Vagina (tissue), 2 donors: Measurements from ENCODE around the gene IST1. TPM values are rescaled to one million over a fixed set of nuclear protein-coding genes. Genes with fewer than 3 reads are reported as not detected.

Experiments
- DNase-seq, 2 donors: peaks; one replicate each; pipeline ENCODE4 v3.0.0-alpha.2; 2017; ENCODE audit errors: extremely low spot score in 2 of 2
- H3K27ac ChIP-seq: fragments of 200-600 bp; sonication (generic); one replicate; pipeline ENCODE4 v1.5.1; 2019
- H3K27me3 ChIP-seq: fragments of 200-600 bp; sonication (generic); one replicate; pipeline ENCODE4 v1.5.1; 2019
- H3K36me3 ChIP-seq, 2 donors: fragments of 200-600 bp; sonication (generic); one replicate each; pipeline ENCODE4 v1.5.1; 2017 to 2019
- H3K4me1 ChIP-seq: fragments of 200-600 bp; sonication (generic); one replicate; pipeline ENCODE4 v1.5.1; 2019
- H3K4me3 ChIP-seq, 2 donors: fragments of 200-600 bp; sonication (generic); 1 replicate in 1 of 2; 2 replicates in 1 of 2; pipeline ENCODE4 v1.5.1; 2016 to 2019
- H3K9me3 ChIP-seq: fragments of 200-600 bp; sonication (generic); one replicate; pipeline ENCODE4 v1.5.1; 2019
- POLR2A ChIP-seq, 2 donors: fragments of 450-650 bp; IDR thresholded peaks; one replicate each; pipeline ENCODE4 v1.6.1; 2017; ENCODE audit warnings: antibody characterized with exemption in 2 of 2, mild to moderate bottlenecking in 2 of 2, moderate library complexity in 2 of 2
- POLR2AphosphoS5 ChIP-seq, 2 donors: sonication (generic); formaldehyde crosslinking; IDR thresholded peaks; one replicate each; pipeline ENCODE4 v1.9.0; 2017; ENCODE audit warnings: antibody characterized with exemption in 2 of 2, mild to moderate bottlenecking in 2 of 2, low read depth in 1 of 2; ENCODE audit not compliant: insufficient read depth in 1 of 2
- intact Hi-C: fragments of 100-400 bp; cut with DNase I; formaldehyde crosslinking; loops from one replicate; pipeline ENCODE4 v1.15.1; 2023
- total RNA-seq: library from RNA; depleted of rRNA; stranded (reverse); fragments of >200 nt; gene quantifications from one replicate; pipeline ENCODE4 v1.2.3, GENCODE V29; 2016
- TF ChIP-seq, protein P1 (sequence below), 3 experiments: fragments of 450-650 bp in 2 of 3; fragments of 200-600 bp in 1 of 3; sonication (generic) in 1 of 3; IDR thresholded peaks; one replicate each; pipeline ENCODE4 v1.5.1; 2017 to 2019; ENCODE audit warnings: antibody characterized with exemption in 3 of 3, mild to moderate bottlenecking in 2 of 3, moderate library complexity in 2 of 3

IST1 gene
- total RNA-seq, 1 donor from 2014 or later: 159 TPM

DNA sequence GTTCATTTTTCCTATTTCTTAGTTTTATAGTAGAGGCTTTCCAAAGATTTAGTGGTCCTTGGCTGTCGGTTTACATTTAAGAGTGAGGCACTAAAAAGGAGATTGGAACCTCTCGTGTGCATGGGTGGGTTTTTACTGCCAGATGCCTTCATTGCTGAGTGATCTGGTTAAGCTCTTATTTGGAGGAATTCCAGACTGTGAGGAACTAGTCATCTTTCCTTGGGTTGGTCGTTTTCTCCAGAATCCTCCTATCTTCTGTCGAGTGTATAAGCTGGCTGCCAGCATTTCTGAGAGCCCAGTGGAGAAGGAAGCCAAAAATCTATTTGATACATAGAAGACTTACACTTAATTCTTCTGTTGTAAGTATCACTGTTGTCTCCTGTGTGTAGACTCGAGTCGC lies 22.6 kb downstream of the IST1 start:
- no peak overlapping the region for H3K27ac ChIP-seq
- H3K4me3 ChIP-seq: no peak overlapping the region
- intact Hi-C loops: no loop called here
- no peaks in the 10 kb centered on the region for H3K9me3 ChIP-seq
- no peak for DNase-seq
- no peak for TF ChIP-seq POLR2A (IDR thresholded peaks at IDR 0.05)
- TF ChIP-seq, protein P1, sequence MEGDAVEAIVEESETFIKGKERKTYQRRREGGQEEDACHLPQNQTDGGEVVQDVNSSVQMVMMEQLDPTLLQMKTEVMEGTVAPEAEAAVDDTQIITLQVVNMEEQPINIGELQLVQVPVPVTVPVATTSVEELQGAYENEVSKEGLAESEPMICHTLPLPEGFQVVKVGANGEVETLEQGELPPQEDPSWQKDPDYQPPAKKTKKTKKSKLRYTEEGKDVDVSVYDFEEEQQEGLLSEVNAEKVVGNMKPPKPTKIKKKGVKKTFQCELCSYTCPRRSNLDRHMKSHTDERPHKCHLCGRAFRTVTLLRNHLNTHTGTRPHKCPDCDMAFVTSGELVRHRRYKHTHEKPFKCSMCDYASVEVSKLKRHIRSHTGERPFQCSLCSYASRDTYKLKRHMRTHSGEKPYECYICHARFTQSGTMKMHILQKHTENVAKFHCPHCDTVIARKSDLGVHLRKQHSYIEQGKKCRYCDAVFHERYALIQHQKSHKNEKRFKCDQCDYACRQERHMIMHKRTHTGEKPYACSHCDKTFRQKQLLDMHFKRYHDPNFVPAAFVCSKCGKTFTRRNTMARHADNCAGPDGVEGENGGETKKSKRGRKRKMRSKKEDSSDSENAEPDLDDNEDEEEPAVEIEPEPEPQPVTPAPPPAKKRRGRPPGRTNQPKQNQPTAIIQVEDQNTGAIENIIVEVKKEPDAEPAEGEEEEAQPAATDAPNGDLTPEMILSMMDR (IDR thresholded peaks at IDR 0.05): no peak
- no peak for TF ChIP-seq POLR2AphosphoS5 (IDR thresholded peaks at IDR 0.05; ENCODE audit: insufficient read depth in 1 of 2, low read depth in 1 of 2)
- H3K4me1 ChIP-seq: peaks cover 40% of the 10 kb centered on the region
- peaks cover 0 to 57% of the 10 kb centered on the region in 2 donors for H3K36me3 ChIP-seq
- H3K27me3 ChIP-seq: no peaks in the 10 kb centered on the region

- no peak for TF ChIP-seq POLR2AphosphoS5 (IDR thresholded peaks at IDR 0.05; ENCODE audit: insufficient read depth in 1 of 2, low read depth in 1 of 2)
- TF ChIP-seq, protein P1 (IDR thresholded peaks at IDR 0.05): no peak
- no peak for TF ChIP-seq POLR2A (IDR thresholded peaks at IDR 0.05)
- Histone ChIP-seq H3K9me3 (no peaks in the 10 kb centered on the region), H3K27ac (no peak overlapping the region), H3K36me3 (peaks cover 0 to 68% of the 10 kb centered on the region in 2 donors), H3K27me3 (no peaks in the 10 kb centered on the region), H3K4me3 (no peak overlapping the region), H3K4me1 (peaks cover 31% of the 10 kb centered on the region)
- no peak for DNase-seq
- intact Hi-C loops: no loop called here
Observed at GRCh38 chr16:71919035-71919434, 23.7 kb downstream of the IST1 start.

DNA sequence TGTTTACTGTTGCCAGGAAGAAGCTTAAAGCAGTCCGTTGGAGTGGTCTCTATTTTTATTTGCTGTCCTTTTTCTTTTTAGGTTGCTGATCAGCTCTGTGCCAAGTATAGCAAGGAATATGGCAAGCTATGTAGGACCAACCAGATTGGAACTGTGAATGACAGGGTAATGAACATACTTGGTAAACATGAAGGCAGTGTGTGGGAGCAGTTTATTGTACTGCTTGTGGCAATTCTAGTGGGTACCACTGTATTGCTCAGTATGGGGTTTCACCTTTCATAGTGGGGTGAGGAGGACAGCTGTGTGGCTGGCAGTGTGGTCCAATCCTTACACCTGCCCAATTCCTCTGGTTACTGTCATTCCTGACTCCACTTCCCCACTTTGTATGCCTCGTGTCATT lies 25.3 kb downstream of the IST1 start:
- DNase-seq: no peak
- no peaks in the 10 kb centered on the region for H3K27me3 ChIP-seq
- no peaks in the 10 kb centered on the region for H3K9me3 ChIP-seq
- TF ChIP-seq, protein P1 (IDR thresholded peaks at IDR 0.05): no peak
- no peak for TF ChIP-seq POLR2AphosphoS5 (IDR thresholded peaks at IDR 0.05; ENCODE audit: insufficient read depth in 1 of 2, low read depth in 1 of 2)
- TF ChIP-seq POLR2A (IDR thresholded peaks at IDR 0.05): no peak
- H3K4me1 ChIP-seq: peaks cover 22% of the 10 kb centered on the region
- H3K36me3 ChIP-seq: peaks cover 0 to 81% of the 10 kb centered on the region in 2 donors
- intact Hi-C loops: no loop called here
- H3K27ac ChIP-seq: no peak overlapping the region
- H3K4me3 ChIP-seq: no peak overlapping the region

DNA sequence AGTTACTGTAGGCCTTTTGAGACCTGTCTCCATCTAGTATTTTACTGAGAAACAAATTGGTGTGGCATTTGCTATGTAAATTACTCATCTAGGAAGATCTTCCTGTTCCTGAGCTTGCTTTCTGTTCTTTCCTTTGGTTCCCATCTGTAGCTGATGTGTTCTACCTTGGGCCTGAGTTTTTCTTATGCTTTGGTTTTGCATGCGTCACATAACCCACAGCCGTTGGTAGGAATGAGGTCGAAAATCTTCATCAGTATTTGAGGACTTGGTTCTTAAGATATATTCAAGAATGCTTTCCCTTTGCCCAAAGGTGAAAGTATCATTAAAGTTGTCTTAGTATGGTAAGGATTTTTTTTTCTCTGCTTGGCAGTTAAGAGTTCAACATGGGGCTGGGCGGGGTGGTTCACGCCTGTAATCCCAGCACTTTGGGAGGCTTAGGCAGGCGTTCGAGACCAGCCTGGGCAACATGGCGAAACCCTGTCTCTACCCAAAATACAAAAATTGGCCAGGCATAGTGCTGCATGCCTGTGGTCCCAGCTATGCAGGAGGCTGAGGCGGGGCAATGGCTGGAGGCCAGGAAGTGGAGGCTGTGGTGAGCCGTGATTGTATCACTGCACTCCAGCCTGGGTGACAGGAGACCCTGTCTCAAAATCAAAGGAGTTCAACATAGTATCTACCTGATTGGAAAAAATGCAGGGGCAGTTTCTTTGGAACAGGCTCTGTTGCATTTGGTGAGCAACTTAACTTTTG lies 28.8 kb downstream of the IST1 start:
- H3K36me3 ChIP-seq: peaks cover 0 to 92% of the 10 kb centered on the region in 2 donors
- peaks cover 36% of the 10 kb centered on the region for H3K4me1 ChIP-seq
- no peak for DNase-seq
- no peak overlapping the region for H3K27ac ChIP-seq
- no peak for TF ChIP-seq POLR2AphosphoS5 (IDR thresholded peaks at IDR 0.05; ENCODE audit: insufficient read depth in 1 of 2, low read depth in 1 of 2)
- TF ChIP-seq, protein P1 (IDR thresholded peaks at IDR 0.05): no peak
- no peak for TF ChIP-seq POLR2A (IDR thresholded peaks at IDR 0.05)
- no peaks in the 10 kb centered on the region for H3K27me3 ChIP-seq
- intact Hi-C loops: no loop called here
- H3K4me3 ChIP-seq: no peak overlapping the region
- no peaks in the 10 kb centered on the region for H3K9me3 ChIP-seq

DNA sequence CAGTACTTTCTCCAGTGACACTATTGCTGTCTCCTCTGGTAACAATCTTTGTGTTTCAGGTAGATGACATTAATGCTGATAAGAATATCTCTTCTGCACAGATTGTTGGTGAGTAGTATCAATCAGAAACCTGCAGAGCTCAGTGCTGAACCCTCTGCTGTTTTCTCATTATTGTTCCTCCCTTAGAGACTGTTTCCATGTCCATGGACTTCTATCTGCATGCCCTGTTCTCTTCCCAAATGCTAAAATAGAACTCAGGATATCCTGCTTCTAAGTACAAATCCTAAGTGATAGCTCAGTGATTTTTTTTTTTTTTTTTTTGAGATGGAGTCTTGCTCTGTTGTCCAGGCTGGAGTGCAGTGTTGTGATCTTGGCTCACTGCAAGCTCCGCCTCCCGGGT lies 29.4 kb downstream of the IST1 start:
- Histone ChIP-seq H3K4me3 (no peak overlapping the region), H3K27me3 (no peaks in the 10 kb centered on the region), H3K36me3 (peaks cover 0 to 87% of the 10 kb centered on the region in 2 donors), H3K27ac (no peak overlapping the region), H3K9me3 (no peaks in the 10 kb centered on the region), H3K4me1 (peaks cover 36% of the 10 kb centered on the region)
- TF ChIP-seq POLR2AphosphoS5 (IDR thresholded peaks at IDR 0.05; ENCODE audit: insufficient read depth in 1 of 2, low read depth in 1 of 2): no peak
- TF ChIP-seq POLR2A (IDR thresholded peaks at IDR 0.05): no peak
- TF ChIP-seq, protein P1 (IDR thresholded peaks at IDR 0.05): no peak
- intact Hi-C loops: no loop called here
- DNase-seq: no peak
